Left lung (tissue), 10 donors: ENCODE data around the gene CSNK2A1. TPM values are rescaled to one million over a fixed set of nuclear protein-coding genes. Genes with fewer than 3 reads are reported as not detected.

Experiments
- ATAC-seq: fragments of 200-7000 bp; cut with Tn5 transposase; one replicate; pipeline ENCODE4 v1.9.1; 2020; ENCODE audit warnings: moderate library complexity
- DNase-seq, 4 donors: peaks; one replicate each; pipeline ENCODE4 v3.0.0-alpha.2; 2013 to 2020
- H3K27ac ChIP-seq, 2 donors: fragments of 200-600 bp; sonication (generic) in 1 of 2; one replicate each; pipeline versions ENCODE4 v1.5.0 to v1.8.0; 2020 to 2021
- H3K27me3 ChIP-seq, 2 donors: fragments of 200-600 bp; sonication (generic) in 1 of 2; one replicate each; pipeline versions ENCODE4 v1.5.0 to v1.8.0; 2020 to 2021
- H3K36me3 ChIP-seq, 2 donors: fragments of 200-600 bp; sonication (generic) in 1 of 2; one replicate each; pipeline versions ENCODE4 v1.5.0 to v1.8.0; 2020 to 2021
- H3K4me1 ChIP-seq, 2 donors: fragments of 200-600 bp; one replicate each; pipeline ENCODE4 v1.8.0; 2021
- H3K4me3 ChIP-seq, 2 donors: fragments of 200-600 bp; sonication (generic) in 1 of 2; one replicate each; pipeline versions ENCODE4 v1.5.0 to v1.8.0; 2020 to 2021; ENCODE audit warnings: mild to moderate bottlenecking in 1 of 2
- H3K9me3 ChIP-seq, 2 donors: fragments of 200-600 bp; sonication (generic) in 1 of 2; one replicate each; pipeline versions ENCODE4 v1.5.0 to v1.8.0; 2020 to 2021
- intact Hi-C, 2 donors: fragments of 100-400 bp; cut with DNase I; formaldehyde crosslinking; loops; one replicate each; pipeline versions ENCODE4 v1.11.2 to v1.14.2; 2022
- polyA plus RNA-seq, 6 donors: library from polyadenylated mRNA; unstranded; fragments of 120-200 nt; gene quantifications; one replicate each; pipeline ENCODE4 v1.2.1, GENCODE V29; 2013; ENCODE audit not compliant: insufficient read length in 6 of 6
- total RNA-seq, 2 donors: library from RNA; stranded (reverse); fragmentation: NEBNext Ultra II Directional; extraction: Animal tissue kit (Norgen Biotek cat#: 25700); gene quantifications; one replicate each; pipeline ENCODE4 v1.2.1, GENCODE V29; 2021
- TF ChIP-seq, protein P1 (sequence below), 2 donors: fragments of 200-600 bp; sonication (generic) in 1 of 2; IDR thresholded peaks; one replicate each; pipeline versions ENCODE4 v1.5.0 to v1.8.0; 2021; ENCODE audit warnings: antibody characterized with exemption in 2 of 2
- donor health status: DM: no; HTN: yes; CAD: no.
- donor health status: DM: no; HTN: no; CAD: no.

Gene CSNK2A1
- total and polyA plus RNA-seq, 8 donors: 78.5 to 157 (median 133) TPM

DNA sequence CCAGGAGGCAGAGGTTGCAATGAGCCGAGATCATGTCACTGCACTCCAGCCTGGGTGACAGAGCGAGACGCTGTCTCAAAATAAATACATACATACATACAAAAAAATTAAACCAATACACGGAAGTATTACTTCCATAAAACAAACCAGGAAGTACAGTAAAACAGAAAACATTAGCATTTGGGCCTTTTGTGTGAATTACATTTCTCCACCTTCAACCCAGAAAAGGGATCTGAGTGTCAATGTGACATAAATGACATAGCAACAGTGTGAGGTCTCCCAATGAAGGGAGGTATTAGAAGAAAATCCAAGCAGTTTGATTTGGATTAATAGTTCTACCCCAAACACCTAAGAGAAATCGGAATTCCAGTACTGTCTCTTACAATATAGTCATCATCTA lies 10.1 kb downstream of the CSNK2A1 start:
- TF ChIP-seq, protein P1, sequence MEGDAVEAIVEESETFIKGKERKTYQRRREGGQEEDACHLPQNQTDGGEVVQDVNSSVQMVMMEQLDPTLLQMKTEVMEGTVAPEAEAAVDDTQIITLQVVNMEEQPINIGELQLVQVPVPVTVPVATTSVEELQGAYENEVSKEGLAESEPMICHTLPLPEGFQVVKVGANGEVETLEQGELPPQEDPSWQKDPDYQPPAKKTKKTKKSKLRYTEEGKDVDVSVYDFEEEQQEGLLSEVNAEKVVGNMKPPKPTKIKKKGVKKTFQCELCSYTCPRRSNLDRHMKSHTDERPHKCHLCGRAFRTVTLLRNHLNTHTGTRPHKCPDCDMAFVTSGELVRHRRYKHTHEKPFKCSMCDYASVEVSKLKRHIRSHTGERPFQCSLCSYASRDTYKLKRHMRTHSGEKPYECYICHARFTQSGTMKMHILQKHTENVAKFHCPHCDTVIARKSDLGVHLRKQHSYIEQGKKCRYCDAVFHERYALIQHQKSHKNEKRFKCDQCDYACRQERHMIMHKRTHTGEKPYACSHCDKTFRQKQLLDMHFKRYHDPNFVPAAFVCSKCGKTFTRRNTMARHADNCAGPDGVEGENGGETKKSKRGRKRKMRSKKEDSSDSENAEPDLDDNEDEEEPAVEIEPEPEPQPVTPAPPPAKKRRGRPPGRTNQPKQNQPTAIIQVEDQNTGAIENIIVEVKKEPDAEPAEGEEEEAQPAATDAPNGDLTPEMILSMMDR (IDR thresholded peaks at IDR 0.05): no peak
- Histone ChIP-seq H3K9me3 (no peaks in the 10 kb centered on the region), H3K36me3 (peaks cover 0 to 9% of the 10 kb centered on the region in 2 donors), H3K4me3 (no peak overlapping the region), H3K4me1 (peaks cover 27 to 49% of the 10 kb centered on the region in 2 donors), H3K27me3 (no peaks in the 10 kb centered on the region), H3K27ac (no peak overlapping the region)
- ATAC-seq (no peak), DNase-seq (no peak)
- intact Hi-C loops: no loop called here

DNA sequence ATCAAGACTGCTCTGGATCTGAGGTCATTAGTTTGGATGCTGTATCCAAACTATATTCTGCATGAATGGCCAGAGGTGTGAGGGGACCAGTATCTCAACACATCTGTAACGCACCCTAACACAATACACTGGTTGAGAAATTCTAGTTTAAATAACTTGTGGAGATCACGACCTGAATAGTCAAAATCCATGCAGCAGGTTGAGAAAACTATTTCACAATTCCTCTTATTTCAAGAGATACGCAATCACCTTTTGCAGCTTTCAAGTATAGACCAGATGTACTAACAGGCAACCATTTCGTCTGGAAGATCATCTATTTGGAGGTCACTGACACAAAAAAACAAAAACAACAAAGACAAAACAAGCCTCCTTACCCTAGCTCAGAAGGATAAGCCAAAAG lies 11.1 kb downstream of the CSNK2A1 start:
- TF ChIP-seq, protein P1 (IDR thresholded peaks at IDR 0.05): no peak
- no peaks in the 10 kb centered on the region for H3K27me3 ChIP-seq
- no peak overlapping the region for H3K4me3 ChIP-seq
- peaks cover 0 to 3% of the 10 kb centered on the region in 2 donors for H3K9me3 ChIP-seq
- no peak overlapping the region for H3K27ac ChIP-seq
- H3K4me1 ChIP-seq: peaks cover 27 to 43% of the 10 kb centered on the region in 2 donors
- ATAC-seq: peak; percentile 32
- DNase-seq: no peak
- intact Hi-C loops: no loop called here
- peaks cover 0 to 13% of the 10 kb centered on the region in 2 donors for H3K36me3 ChIP-seq

DNA sequence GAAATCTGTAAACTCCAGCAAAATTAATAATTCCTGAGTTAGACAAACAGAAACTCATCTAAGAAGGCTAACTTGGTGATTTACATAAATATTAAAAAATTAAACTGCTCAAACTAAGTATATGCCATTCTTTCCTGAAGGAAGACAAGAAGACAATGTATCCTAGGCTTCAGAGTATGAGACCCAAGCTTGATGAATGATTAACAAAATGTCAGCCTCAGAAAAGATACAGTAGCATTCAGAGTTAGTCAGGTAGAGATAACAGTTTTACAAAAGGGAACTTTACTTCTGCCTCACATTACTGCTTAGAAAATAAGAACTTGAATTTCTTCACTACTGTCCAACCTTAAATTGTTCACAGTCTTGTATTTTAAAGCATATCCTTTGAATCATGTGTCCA lies 12.0 kb downstream of the CSNK2A1 start:
- peaks cover 20 to 40% of the 10 kb centered on the region in 2 donors for H3K4me1 ChIP-seq
- no peaks in the 10 kb centered on the region for H3K27me3 ChIP-seq
- H3K27ac ChIP-seq: no peak overlapping the region
- TF ChIP-seq, protein P1 (IDR thresholded peaks at IDR 0.05): no peak
- no peak overlapping the region for H3K4me3 ChIP-seq
- peaks cover 0 to 8% of the 10 kb centered on the region in 2 donors for H3K9me3 ChIP-seq
- DNase-seq: no peak
- intact Hi-C loops: no loop called here
- peaks cover 0 to 22% of the 10 kb centered on the region in 2 donors for H3K36me3 ChIP-seq
- ATAC-seq: no peak

DNA sequence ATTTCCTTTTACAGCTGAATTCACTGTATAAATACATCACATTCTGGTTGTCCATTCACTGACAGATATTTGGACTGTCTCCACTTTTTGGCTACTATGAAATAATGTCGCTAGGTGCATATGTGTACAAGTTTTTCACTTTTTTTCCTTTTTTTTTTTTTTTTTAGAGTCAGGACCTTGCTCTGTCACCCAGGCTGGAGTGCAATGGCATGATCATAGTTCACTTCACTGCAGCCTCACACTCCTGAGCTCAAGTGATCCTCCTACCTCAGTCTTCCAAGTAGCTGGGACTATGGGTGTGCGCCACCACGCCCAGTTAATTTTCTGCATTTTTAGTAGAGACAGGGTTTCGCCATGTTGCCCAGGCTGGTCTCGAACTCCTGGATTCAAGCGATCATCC lies 13.3 kb downstream of the CSNK2A1 start:
- intact Hi-C loops: no loop called here
- no peaks in the 10 kb centered on the region for H3K27me3 ChIP-seq
- H3K36me3 ChIP-seq: peaks cover 0 to 33% of the 10 kb centered on the region in 2 donors
- no peak for DNase-seq
- no peak overlapping the region for H3K27ac ChIP-seq
- ATAC-seq: no peak
- TF ChIP-seq, protein P1 (IDR thresholded peaks at IDR 0.05): no peak
- H3K4me1 ChIP-seq: peaks cover 8 to 27% of the 10 kb centered on the region in 2 donors
- H3K4me3 ChIP-seq: no peak overlapping the region
- peaks cover 0 to 11% of the 10 kb centered on the region in 2 donors for H3K9me3 ChIP-seq

DNA sequence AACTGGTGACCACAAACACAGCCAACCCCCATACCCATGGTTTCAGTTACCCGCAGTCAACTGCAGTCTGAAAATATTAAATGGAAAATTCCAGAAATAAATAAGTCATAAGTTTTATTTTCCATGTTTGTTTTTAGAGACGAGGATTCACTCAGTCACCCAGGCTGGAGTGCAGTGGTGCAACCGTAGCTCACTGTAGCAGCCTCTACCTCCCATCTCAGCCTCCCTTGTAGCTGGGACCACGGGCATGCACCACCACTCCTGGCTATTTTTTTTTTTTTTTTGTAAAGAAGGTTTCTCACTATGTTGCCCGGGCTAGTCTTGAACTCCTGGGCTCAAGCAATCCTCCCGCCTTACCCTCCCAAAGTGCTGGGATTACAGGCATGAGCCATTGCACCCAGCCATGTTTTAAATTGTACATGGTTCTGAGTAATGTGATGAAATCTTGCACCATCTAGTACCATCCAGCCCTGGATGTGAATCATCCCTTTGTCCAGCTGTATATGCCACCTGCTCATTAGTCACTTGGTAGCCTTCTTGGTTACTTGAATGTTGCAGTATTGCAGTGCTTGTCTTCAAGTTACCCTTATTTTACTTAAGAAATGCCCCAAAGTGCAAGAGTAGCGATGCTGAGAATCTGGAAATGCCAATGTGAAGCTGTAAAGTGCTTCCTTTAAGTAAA lies 14.5 kb downstream of the CSNK2A1 start:
- intact Hi-C loops: no loop called here
- TF ChIP-seq, protein P1 (IDR thresholded peaks at IDR 0.05): no peak
- Histone ChIP-seq H3K27ac (no peak overlapping the region), H3K4me1 (peaks cover 5 to 27% of the 10 kb centered on the region in 2 donors), H3K27me3 (no peaks in the 10 kb centered on the region), H3K9me3 (peaks cover 0 to 11% of the 10 kb centered on the region in 2 donors), H3K4me3 (no peak overlapping the region), H3K36me3 (peaks cover 0 to 39% of the 10 kb centered on the region in 2 donors)
- DNase-seq: no peak
- peak; percentile 41 for ATAC-seq
